Loucy (cell line): ENCODE data around the gene CUX1.

ENCODE experiments used
- H2AFZ ChIP-seq: fragments of 200-600 bp; sonication (generic); 2 replicates; pipeline ENCODE4 v1.6.0; 2016; ENCODE audit warnings: antibody characterized with exemption, mild to moderate bottlenecking, low read length, moderate library complexity
- H3F3A ChIP-seq: fragments of 200-600 bp; 2 replicates; pipeline ENCODE4 v1.6.0; 2016; ENCODE audit warnings: antibody characterized with exemption, low read depth, mild to moderate bottlenecking
- H3K27me3 ChIP-seq: fragments of 200-600 bp; sonication (generic); 2 replicates; pipeline ENCODE4 v1.6.1; 2014; ENCODE audit warnings: low read length, mild to moderate bottlenecking; ENCODE audit not compliant: insufficient read depth, poor library complexity, severe bottlenecking
- H3K36me3 ChIP-seq: fragments of 200-600 bp; sonication (generic); 2 replicates; pipeline ENCODE4 v1.6.1; 2016; ENCODE audit warnings: low read length; ENCODE audit not compliant: insufficient read depth
- H3K4me1 ChIP-seq: fragments of 200-600 bp; sonication (generic); 2 replicates; pipeline ENCODE4 v1.5.1; 2014; ENCODE audit warnings: low read length, mild to moderate bottlenecking; ENCODE audit not compliant: insufficient read depth, poor library complexity, severe bottlenecking
- H3K4me2 ChIP-seq: fragments of 200-600 bp; sonication (generic); 2 replicates; pipeline ENCODE4 v1.6.0; 2014; ENCODE audit warnings: antibody characterized with exemption, low read length, low read depth, mild to moderate bottlenecking; ENCODE audit not compliant: poor library complexity, severe bottlenecking
- H3K4me3 ChIP-seq: fragments of 200-600 bp; sonication (generic); 2 replicates; pipeline ENCODE4 v1.5.1; 2014; ENCODE audit warnings: low read length, mild to moderate bottlenecking, mixed read lengths; ENCODE audit not compliant: poor library complexity, severe bottlenecking
- H3K79me2 ChIP-seq: fragments of 200-600 bp; sonication (generic); 2 replicates; pipeline ENCODE4 v1.6.1; 2014; ENCODE audit warnings: low read length; ENCODE audit not compliant: insufficient read depth
- H3K9ac ChIP-seq: fragments of 200-600 bp; sonication (generic); 2 replicates; pipeline ENCODE4 v1.6.0; 2014; ENCODE audit warnings: mild to moderate bottlenecking, low read depth, low read length, moderate library complexity; ENCODE audit not compliant: poor library complexity, severe bottlenecking
- H3K9me2 ChIP-seq: fragments of 200-600 bp; sonication (generic); replicated peaks from 2 replicates; pipeline ENCODE4 v1.6.1; 2016; ENCODE audit warnings: low read depth, low read length, mixed read lengths
- H3K9me3 ChIP-seq: fragments of 200-600 bp; sonication (generic); 2 replicates; pipeline ENCODE4 v1.6.1; 2014; ENCODE audit warnings: mild to moderate bottlenecking, antibody characterized with exemption, low read length, low read depth; ENCODE audit not compliant: insufficient read depth
- H4K20me1 ChIP-seq: fragments of 200-600 bp; sonication (generic); 2 replicates; pipeline ENCODE4 v1.6.0; 2014; ENCODE audit warnings: antibody characterized with exemption, low read length, mild to moderate bottlenecking; ENCODE audit not compliant: insufficient read depth, poor library complexity, severe bottlenecking
- CTCF ChIP-seq: fragments of 200-600 bp; sonication (generic); conservative IDR thresholded peaks from 2 replicates; pipeline ENCODE4 v1.5.1; 2014; ENCODE audit warnings: mild to moderate bottlenecking, antibody characterized with exemption, low read length
- EZH2phosphoT487 ChIP-seq: fragments of 200-600 bp; IDR thresholded peaks from 2 replicates; pipeline ENCODE4 v1.6.1; 2018; ENCODE audit warnings: antibody characterized with exemption, mild to moderate bottlenecking, moderate library complexity, borderline replicate concordance

The CUX1 gene

GRCh38 chr7:102061354-102061945 is 244.0 kb downstream of the CUX1 start:
- Histone ChIP-seq H3K27me3 (no peaks in the 10 kb centered on the region), H4K20me1 (peaks cover 10% of the 10 kb centered on the region), H3K9ac (no peak overlapping the region), H3K4me2 (no peak overlapping the region), H3K4me1 (peaks cover 25% of the 10 kb centered on the region), H3K79me2 (peaks cover 59% of the 10 kb centered on the region), H3K9me2 (no peaks in the 10 kb centered on the region), H3K9me3 (no peaks in the 10 kb centered on the region), H3F3A (no peaks in the 10 kb centered on the region), H3K4me3 (no peak overlapping the region), H3K36me3 (peaks cover 4% of the 10 kb centered on the region; the same call in 1 of the 2 replicates), H2AFZ (no peak overlapping the region)
- TF ChIP-seq EZH2phosphoT487 (no peak), CTCF (no peak)

DNA sequence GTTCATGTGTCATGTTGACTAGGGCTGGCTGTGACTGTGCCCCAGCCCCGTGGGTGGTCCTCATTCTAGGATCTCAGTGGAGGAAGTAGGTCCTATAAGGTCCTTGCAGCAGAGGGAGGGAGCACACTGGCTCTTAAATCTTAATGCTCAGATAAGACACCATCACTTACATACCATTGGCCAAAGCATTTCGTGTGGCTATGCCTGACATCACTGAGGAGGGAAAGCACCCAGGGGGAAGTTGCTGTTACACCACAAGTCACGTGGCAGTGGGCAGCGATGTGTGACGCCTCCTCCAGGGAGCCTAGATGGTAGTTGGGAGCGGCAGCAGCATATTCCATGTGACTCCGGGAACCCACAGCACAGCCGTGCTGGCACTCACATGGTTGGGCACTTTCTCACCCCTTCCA is 244.6 kb downstream of the CUX1 start:
- peaks cover 12% of the 10 kb centered on the region for H4K20me1 ChIP-seq
- H3K9me2 ChIP-seq: no peaks in the 10 kb centered on the region
- no peak overlapping the region for H3K4me3 ChIP-seq
- no peaks in the 10 kb centered on the region for H3K9me3 ChIP-seq
- H3K36me3 ChIP-seq: peaks cover 6% of the 10 kb centered on the region; the same call in 1 of the 2 replicates
- no peak overlapping the region for H3K9ac ChIP-seq
- no peak overlapping the region for H2AFZ ChIP-seq
- H3K4me1 ChIP-seq: peaks cover 27% of the 10 kb centered on the region
- no peak for TF ChIP-seq EZH2phosphoT487
- no peak for TF ChIP-seq CTCF
- no peaks in the 10 kb centered on the region for H3K27me3 ChIP-seq
- peaks cover 63% of the 10 kb centered on the region for H3K79me2 ChIP-seq
- H3F3A ChIP-seq: no peaks in the 10 kb centered on the region
- H3K4me2 ChIP-seq: no peak overlapping the region

- H3K9ac ChIP-seq: no peak overlapping the region
- peaks cover 27% of the 10 kb centered on the region for H3K4me1 ChIP-seq
These were observed 246.3 kb downstream of the CUX1 start for GRCh38 chr7:102063690-102064180.

More at GRCh38 chr7:102063690-102064180, 246.3 kb downstream of the CUX1 start:
- no peaks in the 10 kb centered on the region for H3F3A ChIP-seq
- no peak overlapping the region for H3K4me2 ChIP-seq
- no peak overlapping the region for H2AFZ ChIP-seq
- H3K9me3 ChIP-seq: no peaks in the 10 kb centered on the region
- H3K36me3 ChIP-seq: peaks cover 10% of the 10 kb centered on the region; the same call in 1 of the 2 replicates
- peaks cover 58% of the 10 kb centered on the region for H3K79me2 ChIP-seq
- peaks cover 12% of the 10 kb centered on the region for H4K20me1 ChIP-seq
- H3K9me2 ChIP-seq: no peaks in the 10 kb centered on the region
- H3K4me3 ChIP-seq: no peak overlapping the region
- TF ChIP-seq EZH2phosphoT487 (no peak), CTCF (no peak)
- no peaks in the 10 kb centered on the region for H3K27me3 ChIP-seq
